Activated CD4-positive, alpha-beta T cell treated with anti-CD3 and anti-CD28 coated beads, Interleukin-2, amount 50 U/mL, for 1 hour (primary cell): ENCODE data around the gene OSR1.

Source experiments
- DNase-seq: peaks from one replicate; pipeline ENCODE4 v3.0.0-alpha.2; 2020

Gene OSR1

GRCh38 chr2:19357402-19358241, 801 bp downstream of the OSR1 start:
- DNase-seq, result peak; percentile 11

GRCh38 chr2:19356545-19357401, 1.6 kb downstream of the OSR1 start:
- DNase-seq, result no peak

GRCh38 chr2:19355931-19356544, 2.4 kb downstream of the OSR1 start:
- DNase-seq, result no peak

GRCh38 chr2:19355416-19355821, 3.0 kb downstream of the OSR1 start:
- no peak for DNase-seq

- DNase-seq, result no peak
Observed at GRCh38 chr2:19355014-19355405, 3.4 kb downstream of the OSR1 start.

- no peak for DNase-seq
Observed at GRCh38 chr2:19353721-19354050, 4.7 kb downstream of the OSR1 start.

- no peak for DNase-seq
Observed at GRCh38 chr2:19352946-19353720, 5.3 kb downstream of the OSR1 start.

GRCh38 chr2:19351899-19352697, 6.3 kb downstream of the OSR1 start:
- peak; percentile 6 for DNase-seq

- DNase-seq, result no peak
Observed at GRCh38 chr2:19351499-19351898, 6.9 kb downstream of the OSR1 start.

- DNase-seq, result no peak
Observed at GRCh38 chr2:19350678-19351401, 7.6 kb downstream of the OSR1 start.

GRCh38 chr2:19349911-19350677, 8.3 kb downstream of the OSR1 start:
- peak; percentile 47 for DNase-seq

GRCh38 chr2:19348692-19349091, 9.7 kb downstream of the OSR1 start:
- no peak for DNase-seq

- peak; percentile 96 for DNase-seq
Observed at GRCh38 chr2:19347619-19348562, 10.5 kb downstream of the OSR1 start.

GRCh38 chr2:19346983-19347618, 11.3 kb downstream of the OSR1 start:
- no peak for DNase-seq

- DNase-seq, result no peak
Observed at GRCh38 chr2:19337742-19338141, 20.7 kb downstream of the OSR1 start.

GRCh38 chr2:19337202-19337601, 21.2 kb downstream of the OSR1 start:
- no peak for DNase-seq

- no peak for DNase-seq
Observed at GRCh38 chr2:19336781-19337180, 21.6 kb downstream of the OSR1 start.

GRCh38 chr2:19332503-19332902, 25.9 kb downstream of the OSR1 start:
- DNase-seq, result no peak

- no peak for DNase-seq
Observed at GRCh38 chr2:19331450-19331849, 27.0 kb downstream of the OSR1 start.
